ENCODE data around the gene DEPDC1. TPM values are rescaled to one million over a fixed set of nuclear protein-coding genes. Genes with fewer than 3 reads are reported as not detected.
A peak's percentile ranks its signal among the peaks of the same experiment; 100 is the strongest.

DEPDC1 gene
- total RNA-seq, 6 experiments from 2014 or later, result 14.8 to 44.3 (median 36.7) TPM

DNA sequence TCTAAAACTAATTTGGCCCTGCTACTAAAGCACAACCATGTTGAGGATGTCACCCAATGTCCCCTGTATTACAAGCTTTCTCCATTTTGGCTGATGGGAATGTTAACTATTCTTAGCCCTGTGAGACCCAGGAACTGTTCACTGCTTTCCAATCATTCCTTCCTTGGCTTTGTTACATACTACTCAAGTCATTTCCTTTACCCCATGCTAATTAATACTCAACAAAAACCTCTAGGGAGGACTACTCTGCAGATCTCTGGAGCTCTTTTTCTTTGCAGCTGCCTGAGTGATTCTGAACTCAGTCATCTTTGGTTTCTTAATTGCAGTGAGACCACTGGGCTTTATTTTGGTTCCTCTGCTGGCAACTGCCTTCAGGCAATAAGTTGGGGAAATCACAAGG, 23.8 kb downstream of the DEPDC1 start:
- H3K36me3 Mint-ChIP-seq (ENCODE audit: low read depth), result no peaks in the 10 kb centered on the region
- no peak for TF ChIP-seq CTCF (IDR thresholded peaks at IDR 0.05)

GRCh38 chr1:68470388-68470970, 26.4 kb downstream of the DEPDC1 start:
- Mint-ChIP-seq H3K4me3 (no peak overlapping the region), H3K27ac (no peak overlapping the region), H3K4me1 (ENCODE audit: low read depth) (no peaks in the 10 kb centered on the region; the same call in 1 of the 2 replicates), H3K27me3 (ENCODE audit: insufficient read depth) (no peaks in the 10 kb centered on the region; the same call in 1 of the 2 replicates), H3K36me3 (ENCODE audit: low read depth) (no peaks in the 10 kb centered on the region), H3K9me3 (no peaks in the 10 kb centered on the region)
- peak; percentile 14 for DNase-seq
- TF ChIP-seq CTCF (IDR thresholded peaks at IDR 0.05), result peak; percentile 82

More for the DNA sequence above, 23.8 kb downstream of the DEPDC1 start:
- Mint-ChIP-seq H3K27ac (no peak overlapping the region), H3K4me1 (ENCODE audit: low read depth) (no peaks in the 10 kb centered on the region; the same call in 1 of the 2 replicates), H3K9me3 (no peaks in the 10 kb centered on the region), H3K4me3 (no peak overlapping the region), H3K27me3 (ENCODE audit: insufficient read depth) (no peaks in the 10 kb centered on the region)
- no peak for DNase-seq

- H3K27me3 Mint-ChIP-seq (ENCODE audit: insufficient read depth), result no peaks in the 10 kb centered on the region; the same call in none of the 2 replicates
- H3K4me3 Mint-ChIP-seq, result no peak overlapping the region
- H3K9me3 Mint-ChIP-seq, result peaks cover 6% of the 10 kb centered on the region
- TF ChIP-seq CTCF (IDR thresholded peaks at IDR 0.05), result no peak
- no peaks in the 10 kb centered on the region for H3K4me1 Mint-ChIP-seq (ENCODE audit: low read depth)
- no peak overlapping the region for H3K27ac Mint-ChIP-seq
- no peaks in the 10 kb centered on the region; the same call in 1 of the 2 replicates for H3K36me3 Mint-ChIP-seq (ENCODE audit: low read depth)
- DNase-seq, result no peak
These were observed 32.0 kb downstream of the DEPDC1 start for GRCh38 chr1:68464891-68465290.

- H3K4me3 Mint-ChIP-seq, result no peak overlapping the region
- H3K27me3 Mint-ChIP-seq (ENCODE audit: insufficient read depth), result peaks cover 6% of the 10 kb centered on the region
- DNase-seq, result no peak
- H3K27ac Mint-ChIP-seq, result no peak overlapping the region
- H3K4me1 Mint-ChIP-seq (ENCODE audit: low read depth), result no peaks in the 10 kb centered on the region
- TF ChIP-seq CTCF (IDR thresholded peaks at IDR 0.05), result no peak
- peaks cover 6% of the 10 kb centered on the region for H3K9me3 Mint-ChIP-seq
- H3K36me3 Mint-ChIP-seq (ENCODE audit: low read depth), result no peaks in the 10 kb centered on the region; the same call in 1 of the 2 replicates
These were observed 35.9 kb downstream of the DEPDC1 start for GRCh38 chr1:68460935-68461334.

GRCh38 chr1:68459796-68460195, 37.1 kb downstream of the DEPDC1 start:
- TF ChIP-seq CTCF (IDR thresholded peaks at IDR 0.05), result no peak
- peak; percentile 22 for DNase-seq
- H3K4me1 Mint-ChIP-seq (ENCODE audit: low read depth), result no peaks in the 10 kb centered on the region
- H3K27ac Mint-ChIP-seq, result no peak overlapping the region
- H3K27me3 Mint-ChIP-seq (ENCODE audit: insufficient read depth), result peaks cover 7% of the 10 kb centered on the region
- peaks cover 6% of the 10 kb centered on the region for H3K9me3 Mint-ChIP-seq
- H3K4me3 Mint-ChIP-seq, result no peak overlapping the region
- no peaks in the 10 kb centered on the region; the same call in 1 of the 2 replicates for H3K36me3 Mint-ChIP-seq (ENCODE audit: low read depth)

Data from HFFc6 (cell line).